Keratinocyte (primary cell): ENCODE results near the gene DGKI.

Experiments
- EZH2 ChIP-seq: IDR thresholded peaks from one replicate; pipeline ENCODE4 v1.6.1; 2012; ENCODE audit warnings: inconsistent platforms, mild to moderate bottlenecking, low read length, moderate library complexity
- TF ChIP-seq, protein P1 (sequence below), 3 experiments: IDR thresholded peaks in 1 of 3; conservative IDR thresholded peaks in 1 of 3; optimal IDR thresholded peaks in 1 of 3; 2 replicates in 2 of 3; 3 replicates in 1 of 3; pipeline versions ENCODE3 to v1.5.1; 2011; ENCODE audit warnings: low read length in 3 of 3, mild to moderate bottlenecking in 3 of 3, moderate library complexity in 2 of 3, control low read depth in 1 of 3, inconsistent platforms in 1 of 3; ENCODE audit not compliant: insufficient read depth in 2 of 3; ENCODE audit errors: extremely low read depth in 1 of 3

GRCh38 chr7:137801491-137801890 is 45.3 kb downstream of the DGKI start:
- TF ChIP-seq, protein P1, sequence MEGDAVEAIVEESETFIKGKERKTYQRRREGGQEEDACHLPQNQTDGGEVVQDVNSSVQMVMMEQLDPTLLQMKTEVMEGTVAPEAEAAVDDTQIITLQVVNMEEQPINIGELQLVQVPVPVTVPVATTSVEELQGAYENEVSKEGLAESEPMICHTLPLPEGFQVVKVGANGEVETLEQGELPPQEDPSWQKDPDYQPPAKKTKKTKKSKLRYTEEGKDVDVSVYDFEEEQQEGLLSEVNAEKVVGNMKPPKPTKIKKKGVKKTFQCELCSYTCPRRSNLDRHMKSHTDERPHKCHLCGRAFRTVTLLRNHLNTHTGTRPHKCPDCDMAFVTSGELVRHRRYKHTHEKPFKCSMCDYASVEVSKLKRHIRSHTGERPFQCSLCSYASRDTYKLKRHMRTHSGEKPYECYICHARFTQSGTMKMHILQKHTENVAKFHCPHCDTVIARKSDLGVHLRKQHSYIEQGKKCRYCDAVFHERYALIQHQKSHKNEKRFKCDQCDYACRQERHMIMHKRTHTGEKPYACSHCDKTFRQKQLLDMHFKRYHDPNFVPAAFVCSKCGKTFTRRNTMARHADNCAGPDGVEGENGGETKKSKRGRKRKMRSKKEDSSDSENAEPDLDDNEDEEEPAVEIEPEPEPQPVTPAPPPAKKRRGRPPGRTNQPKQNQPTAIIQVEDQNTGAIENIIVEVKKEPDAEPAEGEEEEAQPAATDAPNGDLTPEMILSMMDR (optimal IDR thresholded peaks at IDR 0.05 in 1 of 3, IDR thresholded peaks at IDR 0.05 in 1 of 3, conservative IDR thresholded peaks at IDR 0.05 in 1 of 3; ENCODE audit: extremely low read depth in 1 of 3, insufficient read depth in 2 of 3, low read length in 3 of 3) = no peak
- no peak for TF ChIP-seq EZH2
